Measurements from ENCODE around the gene PIK3R6. TPM values are rescaled to one million over a fixed set of nuclear protein-coding genes. Genes with fewer than 3 reads are reported as not detected.

The PIK3R6 gene
- total RNA-seq, 1 donor from 2014 or later, result 0.52 TPM

DNA sequence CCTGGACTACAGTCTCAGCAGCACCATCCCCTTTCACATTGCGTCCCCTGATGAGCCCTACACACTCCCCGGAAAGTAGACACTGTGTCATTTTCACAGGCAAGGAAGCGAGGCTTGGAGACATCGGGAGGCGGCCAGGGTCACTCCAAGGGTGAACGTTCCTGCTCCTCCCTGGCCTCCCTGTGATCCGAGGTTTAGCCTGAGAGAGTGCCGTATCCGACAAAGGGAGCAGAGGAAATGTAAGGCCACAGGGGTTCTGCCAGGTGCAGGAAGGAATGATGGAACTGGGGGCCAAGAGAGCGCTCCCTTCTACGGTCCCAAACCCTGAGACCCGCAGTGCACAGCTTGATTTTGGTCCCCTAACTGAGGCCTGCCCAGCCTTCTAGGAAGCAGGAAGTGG is 8.0 kb upstream of the PIK3R6 start:
- peaks cover 0 to 7% (median 0%) of the 10 kb centered on the region in 3 donors for H3K4me1 ChIP-seq (ENCODE audit: control insufficient read depth in 3 of 3, insufficient read depth in 3 of 3, low read length in 3 of 3)
- H3K27me3 ChIP-seq (ENCODE audit: control insufficient read depth in 3 of 3, insufficient read depth in 3 of 3, low read length in 3 of 3), result peaks cover 10 to 23% (median 23%) of the 10 kb centered on the region in 3 donors
- H3K36me3 ChIP-seq (ENCODE audit: control insufficient read depth in 3 of 3, insufficient read depth in 3 of 3, low read length in 3 of 3), result no peaks in the 10 kb centered on the region

DNA sequence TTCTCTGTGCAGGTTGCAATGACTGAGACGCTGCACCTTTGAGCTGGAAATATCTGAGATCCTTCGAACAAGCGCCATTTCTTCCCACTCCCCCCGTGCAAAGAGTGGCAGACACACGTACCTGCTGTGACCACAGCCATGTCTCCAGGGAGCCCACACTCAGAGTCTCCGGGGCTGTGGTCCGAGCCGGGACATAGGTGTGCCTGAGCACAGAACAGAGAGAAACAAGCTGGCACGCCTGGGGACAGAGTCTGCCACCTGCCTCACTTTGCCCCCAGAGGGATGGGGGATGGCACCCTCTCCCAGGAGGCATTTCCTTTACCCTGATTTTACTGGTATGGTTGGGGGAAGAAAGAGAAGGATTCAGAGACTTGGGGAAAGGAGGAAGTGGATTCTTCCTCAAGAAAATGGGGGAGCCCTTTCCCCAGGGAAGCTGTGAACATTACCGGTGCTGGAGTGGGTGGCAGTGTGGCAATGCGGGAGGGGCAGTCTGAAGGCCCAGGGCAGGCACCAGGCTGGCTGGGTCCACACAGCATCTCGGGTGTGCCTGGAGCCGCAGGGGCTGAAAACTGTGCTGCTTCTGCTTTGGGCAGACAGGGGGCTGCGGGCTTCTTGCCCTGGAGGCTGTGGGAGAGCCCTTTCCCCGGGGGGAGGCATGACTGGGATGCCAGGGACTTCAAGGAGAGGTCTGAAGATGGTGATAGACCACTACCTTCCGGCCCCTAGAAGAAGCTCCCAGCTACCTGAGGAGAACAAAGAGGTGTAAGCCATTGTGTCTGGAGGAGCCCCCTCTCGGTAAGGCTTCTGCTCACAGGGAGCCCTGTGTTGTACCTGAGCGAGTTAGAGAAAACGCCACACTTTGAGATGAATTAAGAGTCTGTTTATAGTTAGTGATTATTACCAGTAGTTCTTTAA is 6.6 kb upstream of the PIK3R6 start:
- Histone ChIP-seq H3K4me3 (ENCODE audit: low read length in 3 of 3) (no peak overlapping the region), H3K9me3 (ENCODE audit: control insufficient read depth in 3 of 3, low read length in 3 of 3) (no peaks in the 10 kb centered on the region), H3K27ac (ENCODE audit: low read depth, low read length) (no peak overlapping the region), H3K36me3 (ENCODE audit: control insufficient read depth in 3 of 3, insufficient read depth in 3 of 3, low read length in 3 of 3) (no peaks in the 10 kb centered on the region), H3K4me1 (ENCODE audit: control insufficient read depth in 3 of 3, insufficient read depth in 3 of 3, low read length in 3 of 3) (peaks cover 0 to 7% (median 0%) of the 10 kb centered on the region in 3 donors), H3K27me3 (ENCODE audit: control insufficient read depth in 3 of 3, insufficient read depth in 3 of 3, low read length in 3 of 3) (peaks cover 8 to 26% (median 25%) of the 10 kb centered on the region in 3 donors), H3K9ac (ENCODE audit: low read depth in 1 of 3, low read length in 3 of 3) (no peak overlapping the region)

More for the DNA sequence above, 8.0 kb upstream of the PIK3R6 start:
- H3K9ac ChIP-seq (ENCODE audit: low read depth in 1 of 3, low read length in 3 of 3), result no peak overlapping the region
- no peaks in the 10 kb centered on the region for H3K9me3 ChIP-seq (ENCODE audit: control insufficient read depth in 3 of 3, low read length in 3 of 3)
- H3K4me3 ChIP-seq (ENCODE audit: low read length in 3 of 3), result no peak overlapping the region
- H3K27ac ChIP-seq (ENCODE audit: low read depth, low read length), result no peak overlapping the region

DNA sequence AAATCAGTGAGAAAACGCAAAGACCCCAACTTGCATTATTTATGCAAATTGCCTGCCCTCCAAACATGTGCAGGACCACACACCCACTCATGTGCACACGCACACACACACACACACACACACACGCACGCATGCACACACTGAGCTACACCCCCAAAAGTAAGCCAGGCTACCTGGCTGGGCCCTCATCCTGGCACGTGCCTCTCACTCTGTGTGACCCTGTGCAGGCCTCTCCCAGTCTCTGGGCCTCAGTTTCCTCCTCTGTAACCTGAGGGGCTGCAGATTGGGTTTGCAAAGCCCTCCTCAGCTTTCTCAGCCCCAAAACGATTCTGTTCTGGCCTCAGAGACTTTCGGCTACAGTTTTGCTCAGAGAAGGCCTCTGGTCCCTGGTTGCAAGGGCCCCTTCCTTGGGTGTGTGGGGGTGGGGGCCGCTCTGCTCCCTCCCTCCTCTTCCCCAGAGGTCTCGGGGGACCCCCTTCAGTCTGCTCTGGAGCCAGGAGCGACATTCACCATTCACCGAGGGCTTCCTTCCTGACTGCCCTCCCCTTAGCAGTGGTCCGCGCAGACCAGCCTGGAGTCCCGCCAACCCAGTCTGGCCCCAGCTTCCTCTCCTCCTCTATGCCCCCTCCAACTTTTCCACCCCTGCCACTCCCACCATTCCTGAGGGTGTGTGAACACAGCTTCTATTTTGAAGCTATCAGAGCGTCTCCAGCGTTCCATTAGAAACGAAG is 5.4 kb upstream of the PIK3R6 start:
- Histone ChIP-seq H3K9me3 (ENCODE audit: control insufficient read depth in 3 of 3, low read length in 3 of 3) (no peaks in the 10 kb centered on the region), H3K9ac (ENCODE audit: low read depth in 1 of 3, low read length in 3 of 3) (no peak overlapping the region)

DNA sequence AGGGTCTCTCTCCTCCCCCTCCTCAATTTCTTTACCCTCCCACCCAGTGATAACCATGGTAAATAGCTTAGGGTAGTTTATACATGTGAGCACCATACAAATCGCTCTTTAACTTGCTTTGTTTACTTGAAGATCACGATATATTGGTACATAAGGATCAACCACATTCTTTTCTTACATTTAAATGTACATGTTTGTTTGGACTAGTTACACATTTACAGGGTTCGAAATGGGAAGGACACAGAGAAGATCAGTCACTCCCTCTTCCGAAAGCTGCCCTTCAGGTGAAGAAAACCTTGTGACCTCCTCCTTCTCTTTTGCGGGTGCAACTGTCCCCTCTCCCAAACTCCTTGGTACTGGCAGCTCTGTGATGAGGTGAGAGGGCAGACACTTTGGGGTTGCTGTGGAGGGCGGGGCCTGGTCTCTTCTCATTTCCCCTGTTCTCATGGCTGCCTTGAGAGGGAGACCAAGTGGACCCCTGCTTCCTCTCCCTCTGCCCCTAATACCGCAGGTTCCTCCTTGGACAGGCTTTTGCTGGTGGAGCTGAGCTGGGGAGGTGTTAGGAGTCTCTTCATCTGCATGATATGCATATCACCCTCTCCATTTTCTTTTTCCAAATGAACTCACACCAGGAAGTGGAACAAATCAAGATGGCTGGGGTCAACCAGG is 4.7 kb upstream of the PIK3R6 start:
- H3K4me3 ChIP-seq (ENCODE audit: low read length in 3 of 3), result no peak overlapping the region
- no peaks in the 10 kb centered on the region for H3K9me3 ChIP-seq (ENCODE audit: control insufficient read depth in 3 of 3, low read length in 3 of 3)
- H3K27me3 ChIP-seq (ENCODE audit: control insufficient read depth in 3 of 3, insufficient read depth in 3 of 3, low read length in 3 of 3), result peaks cover 12 to 24% (median 18%) of the 10 kb centered on the region in 3 donors
- H3K4me1 ChIP-seq (ENCODE audit: control insufficient read depth in 3 of 3, insufficient read depth in 3 of 3, low read length in 3 of 3), result peaks cover 0 to 10% (median 0%) of the 10 kb centered on the region in 3 donors
- no peak overlapping the region for H3K27ac ChIP-seq (ENCODE audit: low read depth, low read length)
- H3K36me3 ChIP-seq (ENCODE audit: control insufficient read depth in 3 of 3, insufficient read depth in 3 of 3, low read length in 3 of 3), result no peaks in the 10 kb centered on the region
- no peak overlapping the region for H3K9ac ChIP-seq (ENCODE audit: low read depth in 1 of 3, low read length in 3 of 3)

More for the DNA sequence above, 5.4 kb upstream of the PIK3R6 start:
- Histone ChIP-seq H3K4me1 (ENCODE audit: control insufficient read depth in 3 of 3, insufficient read depth in 3 of 3, low read length in 3 of 3) (peaks cover 0 to 7% (median 0%) of the 10 kb centered on the region in 3 donors), H3K27me3 (ENCODE audit: control insufficient read depth in 3 of 3, insufficient read depth in 3 of 3, low read length in 3 of 3) (peaks cover 9 to 24% (median 19%) of the 10 kb centered on the region in 3 donors), H3K27ac (ENCODE audit: low read depth, low read length) (no peak overlapping the region), H3K4me3 (ENCODE audit: low read length in 3 of 3) (no peak overlapping the region), H3K36me3 (ENCODE audit: control insufficient read depth in 3 of 3, insufficient read depth in 3 of 3, low read length in 3 of 3) (no peaks in the 10 kb centered on the region)

DNA sequence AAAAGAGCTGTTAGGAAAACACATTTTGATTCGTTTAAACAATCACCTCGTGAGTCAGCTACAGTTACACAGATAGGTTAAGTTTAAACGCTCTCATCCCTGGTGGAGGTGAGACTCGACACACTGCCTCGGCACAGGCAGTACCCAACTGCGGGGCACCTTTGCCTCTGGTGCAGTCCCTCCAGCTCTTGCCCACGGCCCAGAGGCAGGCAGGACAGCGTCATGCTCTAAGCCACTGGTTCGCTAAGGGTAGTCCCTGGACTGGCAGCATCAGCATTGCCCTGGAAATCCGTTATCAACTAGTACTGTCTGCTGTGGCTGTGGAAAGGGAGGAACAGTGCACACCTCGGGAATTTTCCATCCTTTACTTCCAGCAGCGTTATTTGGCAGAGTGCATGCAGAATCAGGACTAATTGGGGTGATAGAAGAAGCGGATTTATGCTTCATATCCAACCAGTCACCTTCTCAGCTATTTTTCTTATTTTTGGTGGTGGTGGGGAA is 3.7 kb upstream of the PIK3R6 start:
- H3K9ac ChIP-seq (ENCODE audit: low read depth in 1 of 3, low read length in 3 of 3), result no peak overlapping the region
- no peak overlapping the region for H3K4me3 ChIP-seq (ENCODE audit: low read length in 3 of 3)
- peaks cover 12 to 24% (median 18%) of the 10 kb centered on the region in 3 donors for H3K27me3 ChIP-seq (ENCODE audit: control insufficient read depth in 3 of 3, insufficient read depth in 3 of 3, low read length in 3 of 3)
- H3K36me3 ChIP-seq (ENCODE audit: control insufficient read depth in 3 of 3, insufficient read depth in 3 of 3, low read length in 3 of 3), result no peaks in the 10 kb centered on the region
- H3K9me3 ChIP-seq (ENCODE audit: control insufficient read depth in 3 of 3, low read length in 3 of 3), result no peaks in the 10 kb centered on the region
- H3K4me1 ChIP-seq (ENCODE audit: control insufficient read depth in 3 of 3, insufficient read depth in 3 of 3, low read length in 3 of 3), result peaks cover 0 to 10% (median 0%) of the 10 kb centered on the region in 3 donors
- H3K27ac ChIP-seq (ENCODE audit: low read depth, low read length), result no peak overlapping the region

DNA sequence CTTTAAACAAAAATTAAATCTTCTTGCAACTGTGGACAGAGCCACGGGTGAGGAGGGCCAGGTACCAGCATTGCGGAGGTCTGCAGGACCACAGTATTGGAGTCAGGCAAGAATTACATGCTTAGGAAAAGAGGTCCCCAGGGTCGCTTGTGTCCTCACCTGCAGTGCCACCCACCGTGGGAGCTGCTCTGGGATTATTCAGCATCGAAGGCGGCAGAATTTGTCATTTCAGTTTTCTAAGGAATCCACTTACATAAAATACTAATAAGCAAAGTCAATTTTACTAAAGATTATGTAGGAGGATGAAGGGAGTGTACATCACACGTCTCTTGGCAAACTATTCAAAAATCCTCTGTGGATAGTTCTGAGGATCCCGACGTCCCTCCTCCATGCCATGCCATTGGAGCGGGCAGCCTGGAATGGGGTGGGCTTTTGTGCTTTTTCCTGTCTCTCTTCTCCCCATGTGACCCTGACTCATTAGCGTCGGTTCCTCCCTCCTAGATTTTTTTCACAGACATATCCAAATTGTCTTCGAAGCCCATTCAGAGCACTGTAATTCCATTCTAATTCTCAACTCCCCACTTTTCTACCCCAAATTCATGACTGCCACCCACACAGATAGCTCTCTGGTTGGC is 3.0 kb upstream of the PIK3R6 start:
- Histone ChIP-seq H3K27me3 (ENCODE audit: control insufficient read depth in 3 of 3, insufficient read depth in 3 of 3, low read length in 3 of 3) (peaks cover 12 to 19% (median 13%) of the 10 kb centered on the region in 3 donors), H3K36me3 (ENCODE audit: control insufficient read depth in 3 of 3, insufficient read depth in 3 of 3, low read length in 3 of 3) (no peaks in the 10 kb centered on the region), H3K27ac (ENCODE audit: low read depth, low read length) (no peak overlapping the region), H3K9ac (ENCODE audit: low read depth in 1 of 3, low read length in 3 of 3) (no peak overlapping the region), H3K9me3 (ENCODE audit: control insufficient read depth in 3 of 3, low read length in 3 of 3) (no peaks in the 10 kb centered on the region), H3K4me3 (ENCODE audit: low read length in 3 of 3) (no peak overlapping the region), H3K4me1 (ENCODE audit: control insufficient read depth in 3 of 3, insufficient read depth in 3 of 3, low read length in 3 of 3) (peaks cover 0 to 10% (median 0%) of the 10 kb centered on the region in 3 donors)

DNA sequence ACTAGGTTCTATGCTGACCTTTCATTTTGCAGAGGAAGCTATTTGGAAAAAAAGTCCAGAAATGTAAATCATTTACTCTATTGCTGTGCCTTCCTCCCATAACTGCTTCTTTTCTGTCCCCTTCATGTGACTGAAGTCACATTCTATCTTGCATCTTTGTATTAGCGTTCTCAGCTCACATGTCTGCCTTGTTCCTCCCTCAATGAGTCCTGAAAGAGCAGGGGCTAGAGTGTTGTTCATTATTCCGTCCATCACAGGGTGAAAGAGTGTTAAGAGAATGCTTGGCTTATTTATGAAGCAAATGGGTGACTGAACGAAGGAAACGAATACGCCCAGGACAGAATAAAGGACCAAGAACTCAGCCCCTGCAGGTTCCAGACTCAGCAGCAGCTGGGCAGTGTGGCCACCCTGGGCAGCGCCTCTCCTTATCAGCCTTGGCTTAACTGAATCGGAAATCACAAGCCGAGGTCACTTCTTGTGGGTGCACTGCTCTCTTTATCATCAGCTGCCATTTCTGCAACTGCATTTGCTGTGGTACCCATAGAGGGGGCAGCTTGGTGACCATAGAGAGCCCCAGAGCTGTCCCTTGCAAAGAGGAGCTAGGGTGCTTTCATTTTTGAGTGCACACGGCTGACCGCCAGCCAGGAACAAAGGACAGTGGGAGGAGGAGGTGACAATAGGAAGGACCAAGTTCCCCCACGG is 1.8 kb upstream of the PIK3R6 start:
- Histone ChIP-seq H3K27ac (ENCODE audit: low read depth, low read length) (no peak overlapping the region), H3K4me3 (ENCODE audit: low read length in 3 of 3) (no peak overlapping the region), H3K9me3 (ENCODE audit: control insufficient read depth in 3 of 3, low read length in 3 of 3) (no peaks in the 10 kb centered on the region), H3K9ac (ENCODE audit: low read depth in 1 of 3, low read length in 3 of 3) (no peak overlapping the region), H3K4me1 (ENCODE audit: control insufficient read depth in 3 of 3, insufficient read depth in 3 of 3, low read length in 3 of 3) (peaks cover 0 to 10% (median 0%) of the 10 kb centered on the region in 3 donors), H3K36me3 (ENCODE audit: control insufficient read depth in 3 of 3, insufficient read depth in 3 of 3, low read length in 3 of 3) (no peaks in the 10 kb centered on the region), H3K27me3 (ENCODE audit: control insufficient read depth in 3 of 3, insufficient read depth in 3 of 3, low read length in 3 of 3) (peaks cover 7 to 15% (median 8%) of the 10 kb centered on the region in 3 donors)

DNA sequence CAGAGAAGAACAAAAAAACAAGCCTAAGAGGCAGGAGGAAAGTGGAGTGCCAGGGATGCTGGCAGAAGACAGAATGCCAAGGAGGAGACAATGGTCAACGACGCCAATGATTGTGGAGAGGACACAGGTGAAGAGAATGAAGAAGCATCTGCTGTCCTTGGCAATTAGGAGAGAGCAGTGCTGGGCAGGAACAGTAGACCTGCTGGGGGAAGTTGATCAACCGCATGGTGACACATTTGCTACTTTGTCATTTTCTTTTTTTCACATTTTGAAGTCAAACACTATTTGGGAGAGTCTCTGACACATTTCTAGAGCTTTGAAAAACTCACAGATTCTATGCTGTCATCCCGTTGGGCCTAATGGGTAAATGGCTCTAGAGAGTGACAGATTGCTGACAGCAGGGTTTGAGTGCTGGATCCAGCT is 1.1 kb upstream of the PIK3R6 start:
- peaks cover 4 to 10% (median 6%) of the 10 kb centered on the region in 3 donors for H3K27me3 ChIP-seq (ENCODE audit: control insufficient read depth in 3 of 3, insufficient read depth in 3 of 3, low read length in 3 of 3)
- H3K9ac ChIP-seq (ENCODE audit: low read depth in 1 of 3, low read length in 3 of 3), result no peak overlapping the region
- H3K9me3 ChIP-seq (ENCODE audit: control insufficient read depth in 3 of 3, low read length in 3 of 3), result no peaks in the 10 kb centered on the region
- H3K27ac ChIP-seq (ENCODE audit: low read depth, low read length), result no peak overlapping the region
- H3K4me1 ChIP-seq (ENCODE audit: control insufficient read depth in 3 of 3, insufficient read depth in 3 of 3, low read length in 3 of 3), result peaks cover 0 to 10% (median 0%) of the 10 kb centered on the region in 3 donors
- no peak overlapping the region for H3K4me3 ChIP-seq (ENCODE audit: low read length in 3 of 3)
- no peaks in the 10 kb centered on the region for H3K36me3 ChIP-seq (ENCODE audit: control insufficient read depth in 3 of 3, insufficient read depth in 3 of 3, low read length in 3 of 3)

DNA sequence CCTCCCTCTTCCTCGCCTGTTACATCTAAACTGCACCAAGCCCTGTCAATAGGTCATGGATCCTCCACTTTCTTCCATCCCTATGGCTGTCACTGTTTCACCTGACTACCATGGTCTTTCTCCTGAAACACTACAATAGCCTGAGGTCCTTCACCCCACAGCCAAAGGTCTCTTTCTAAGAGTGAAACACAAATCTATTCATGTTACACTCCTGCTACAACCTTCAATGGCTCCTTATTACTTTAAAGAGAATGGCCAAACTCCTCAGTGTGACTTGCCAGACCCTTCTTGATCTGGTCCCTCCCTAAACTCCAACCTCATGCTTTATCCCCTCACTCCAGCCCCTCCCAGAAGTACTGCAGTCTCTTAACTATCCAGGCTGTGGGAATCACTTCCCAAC is 618 bp upstream of the PIK3R6 start:
- Histone ChIP-seq H3K36me3 (ENCODE audit: control insufficient read depth in 3 of 3, insufficient read depth in 3 of 3, low read length in 3 of 3) (no peaks in the 10 kb centered on the region), H3K9ac (ENCODE audit: low read depth in 1 of 3, low read length in 3 of 3) (no peak overlapping the region), H3K27ac (ENCODE audit: low read depth, low read length) (no peak overlapping the region), H3K9me3 (ENCODE audit: control insufficient read depth in 3 of 3, low read length in 3 of 3) (no peaks in the 10 kb centered on the region), H3K4me1 (ENCODE audit: control insufficient read depth in 3 of 3, insufficient read depth in 3 of 3, low read length in 3 of 3) (peaks cover 0 to 5% (median 0%) of the 10 kb centered on the region in 3 donors), H3K4me3 (ENCODE audit: low read length in 3 of 3) (no peak overlapping the region), H3K27me3 (ENCODE audit: control insufficient read depth in 3 of 3, insufficient read depth in 3 of 3, low read length in 3 of 3) (peaks cover 4 to 6% (median 4%) of the 10 kb centered on the region in 3 donors)

Data from skeletal muscle tissue (tissue), 4 donors.